NCI-H82 (cell line): ENCODE measurements around the gene KLRC1.
"Not testable (repeated sequence)": the region's sequence is repeated elsewhere in the genome, so short reads cannot be mapped to it uniquely, and the experiment has no call there.

Experiments used
- DNase-seq: peaks from one replicate; lab custom pipeline; 2025; lab: John Stamatoyannopoulos, UW

The KLRC1 gene

GRCh38 chr12:10420334-10420733, 32.8 kb downstream of the KLRC1 start, which contains the start of gene KLRC3:
KLRC3 (minus strand) TSS chr12:10420595; CDS start chr12:10420550, 45 bp downstream.
- not testable (repeated sequence) for DNase-seq

- DNase-seq: no peak
Observed at GRCh38 chr12:10409392-10409791, 43.8 kb downstream of the KLRC1 start, which contains the start of gene KLRC4. KLRC4 (minus strand) TSS chr12:10409757; CDS start chr12:10409575, 182 bp downstream.

GRCh38 chr12:10408842-10409241, 44.3 kb downstream of the KLRC1 start:
- no peak for DNase-seq

GRCh38 chr12:10406725-10407124, 46.5 kb downstream of the KLRC1 start:
- DNase-seq: no peak

GRCh38 chr12:10405294-10405693, 47.9 kb downstream of the KLRC1 start:
- DNase-seq: no peak

GRCh38 chr12:10404798-10405197, 48.4 kb downstream of the KLRC1 start:
- DNase-seq: no peak

GRCh38 chr12:10400829-10401228, 52.3 kb downstream of the KLRC1 start:
- no peak for DNase-seq

GRCh38 chr12:10398168-10398567, 55.0 kb downstream of the KLRC1 start:
- no peak for DNase-seq

- DNase-seq: no peak
Observed at GRCh38 chr12:10397296-10397695, 55.9 kb downstream of the KLRC1 start.

GRCh38 chr12:10396176-10396575, 57.0 kb downstream of the KLRC1 start:
- not testable (repeated sequence) for DNase-seq
